GM12878 (cell line): Measurements from ENCODE around the gene PRH2. TPM values are rescaled to one million over a fixed set of nuclear protein-coding genes. Genes with fewer than 3 reads are reported as not detected.

Source experiments
- CBX3 ChIP-seq: fragments of 200-600 bp; sonication (generic); IDR thresholded peaks from 2 replicates; pipeline ENCODE4 v1.6.1; 2016; ENCODE audit warnings: low read depth, borderline replicate concordance
- IRF4 ChIP-seq: IDR thresholded peaks from 2 replicates; pipeline ENCODE4 v1.6.1; 2011; ENCODE audit warnings: low read depth, low read length
- PAX8 ChIP-seq: fragments of 450-650 bp; IDR thresholded peaks from 2 replicates; pipeline ENCODE4 v1.6.1; 2017; ENCODE audit warnings: mild to moderate bottlenecking, moderate library complexity
- TCF12 ChIP-seq: IDR thresholded peaks from 2 replicates; pipeline ENCODE4 v1.6.1; 2011; ENCODE audit warnings: low read depth, mild to moderate bottlenecking, low read length
- ZNF217 ChIP-seq: fragments of 450-650 bp; IDR thresholded peaks from 2 replicates; pipeline ENCODE4 v1.6.1; 2017; ENCODE audit warnings: antibody characterized with exemption, mild to moderate bottlenecking
- polyA plus RNA-seq, 11 experiments: library from polyadenylated mRNA; depleted of rRNA in 4 of 11; unstranded in 6 of 11; stranded (reverse) in 5 of 11; fragments of >200 nt; fragmentation: Nextera tagmentation in 4 of 11; fragmentation: Illumina TruSeq in 1 of 11; extraction: Ambion mirVana in 4 of 11; extraction: Trizol in 1 of 11; gene quantifications; 1 replicate in 1 of 11; 2 replicates in 10 of 11; pipeline versions ENCODE4 v1.2.1 to v1.2.3, GENCODE V29; 2011 to 2016; ENCODE audit warnings: inconsistent platforms in 2 of 11, missing spikeins in 2 of 11, low read depth in 1 of 11
- total RNA-seq, 4 experiments: library from RNA; depleted of rRNA in 3 of 4; stranded (reverse); fragments of >200 nt in 3 of 4; fragmentation: Illumina TruSeq in 1 of 4; extraction: Trizol in 1 of 4; gene quantifications; 2 replicates each; pipeline versions ENCODE4 v1.2.1 to v1.2.3, GENCODE V29; 2013 to 2021

Gene PRH2
- total and polyA plus RNA-seq, 10 of the 15 experiments (the other 5 are each of a cell fraction or from before 2014, with no cell fraction given) = 0.14 to 0.50 TPM; not detected in 8

GRCh38 chr12:10982244-10982643 is 53.2 kb downstream of the PRH2 start (continued):
- TF ChIP-seq IRF4 (0 out of 2 replicates have a peak, but pooled peaks have one; percentile 8), TCF12 (no peak), CBX3 (no peak), PAX8 (no peak), ZNF217 (0 out of 2 replicates have a peak, but pooled peaks have one; percentile 44)

Other genes with a start within 250 kb of the PRH2 start
Only the 7 nearest of the 17 such genes appear.
- 0.85 and 1.5 TPM in 2 replicates for gene PRR4, start 79.8 kb upstream of the PRH2 start, total RNA-seq (2014; rRNA removed)
- gene PRR4, start 79.8 kb upstream of the PRH2 start, total RNA-seq (2014; rRNA removed; fragmentation: Illumina TruSeq; extraction: Trizol) = 4.5 and 5.4 TPM in 2 replicates
- gene PRR4, start 79.8 kb upstream of the PRH2 start, total RNA-seq (2021) = 1.6 and 2.2 TPM in 2 replicates
- gene PRR4, start 79.8 kb upstream of the PRH2 start, polyA plus RNA-seq (2011; rRNA removed) = 4.8 and 5.7 TPM in 2 replicates
- 3.6 and 4.5 TPM in 2 replicates for gene PRR4, start 79.8 kb upstream of the PRH2 start, polyA plus RNA-seq (2014; fragmentation: Illumina TruSeq; extraction: Trizol)
- 1 to 10 TPM; 1.6 to 2.8 TPM for gene PRR4, start 79.8 kb upstream of the PRH2 start, polyA plus RNA-seq (2014; fragmentation: Nextera tagmentation; extraction: Ambion mirVana)
- 0.14 and 1.6 TPM in 2 replicates for gene PRR4, start 79.8 kb upstream of the PRH2 start, polyA plus RNA-seq (2014; rRNA removed)
- gene PRR4, start 79.8 kb upstream of the PRH2 start, polyA plus RNA-seq (2016; fragmentation: Nextera tagmentation; extraction: Ambion mirVana) = 1 to 10 TPM; 1.3 to 1.8 TPM
- 17.7 and 19.7 TPM in 2 replicates for gene PRH1, start 45.0 kb upstream of the PRH2 start, total RNA-seq (2014; rRNA removed)
- gene PRH1, start 45.0 kb upstream of the PRH2 start, total RNA-seq (2014; rRNA removed; fragmentation: Illumina TruSeq; extraction: Trizol) = 26.3 and 29.6 TPM in 2 replicates
- gene PRH1, start 45.0 kb upstream of the PRH2 start, total RNA-seq (2021) = 9.2 and 11.6 TPM in 2 replicates
- 11.6 and 13.4 TPM in 2 replicates for gene PRH1, start 45.0 kb upstream of the PRH2 start, polyA plus RNA-seq (2011; rRNA removed)
- gene PRH1, start 45.0 kb upstream of the PRH2 start, polyA plus RNA-seq (2014; fragmentation: Illumina TruSeq; extraction: Trizol) = 4.0 and 6.5 TPM in 2 replicates
- gene PRH1, start 45.0 kb upstream of the PRH2 start, polyA plus RNA-seq (2014; fragmentation: Nextera tagmentation; extraction: Ambion mirVana) = 10 to 100 TPM in 1 of 2 experiments, 1 to 10 TPM in 1; 2.5 to 11.9 TPM
- gene PRH1, start 45.0 kb upstream of the PRH2 start, polyA plus RNA-seq (2014; rRNA removed) = 3.2 and 3.4 TPM in 2 replicates
- 10 to 100 TPM; 14.0 to 15.6 TPM for gene PRH1, start 45.0 kb upstream of the PRH2 start, polyA plus RNA-seq (2016; fragmentation: Nextera tagmentation; extraction: Ambion mirVana)
- gene TAS2R13, start 19.7 kb upstream of the PRH2 start, total RNA-seq (2014; rRNA removed) = 1.8 and 1.9 TPM in 2 replicates
- gene TAS2R13, start 19.7 kb upstream of the PRH2 start, total RNA-seq (2014; rRNA removed; fragmentation: Illumina TruSeq; extraction: Trizol) = 2.2 and 2.9 TPM in 2 replicates
- gene TAS2R13, start 19.7 kb upstream of the PRH2 start, total RNA-seq (2021) = 0.72 and 1.0 TPM in 2 replicates
- 0.30 and 0.75 TPM in 2 replicates for gene TAS2R13, start 19.7 kb upstream of the PRH2 start, polyA plus RNA-seq (2011; rRNA removed)
- 0.12 TPM in 1 of 2 replicates, not detected in the other for gene TAS2R13, start 19.7 kb upstream of the PRH2 start, polyA plus RNA-seq (2014; fragmentation: Illumina TruSeq; extraction: Trizol)
- gene TAS2R13, start 19.7 kb upstream of the PRH2 start, polyA plus RNA-seq (2014; fragmentation: Nextera tagmentation; extraction: Ambion mirVana) = not detected
- gene TAS2R13, start 19.7 kb upstream of the PRH2 start, polyA plus RNA-seq (2014; rRNA removed) = 0.13 TPM in 1 of 2 replicates, not detected in the other
- not detected for gene TAS2R13, start 19.7 kb upstream of the PRH2 start, polyA plus RNA-seq (2016; fragmentation: Nextera tagmentation; extraction: Ambion mirVana)
- gene TAS2R14, start 10.0 kb downstream of the PRH2 start, total RNA-seq (2014; rRNA removed) = 3.0 and 5.6 TPM in 2 replicates
- 4.4 and 5.6 TPM in 2 replicates for gene TAS2R14, start 10.0 kb downstream of the PRH2 start, total RNA-seq (2014; rRNA removed; fragmentation: Illumina TruSeq; extraction: Trizol)
- 1.5 and 1.8 TPM in 2 replicates for gene TAS2R14, start 10.0 kb downstream of the PRH2 start, total RNA-seq (2021)
- 3.2 and 5.5 TPM in 2 replicates for gene TAS2R14, start 10.0 kb downstream of the PRH2 start, polyA plus RNA-seq (2011; rRNA removed)
- gene TAS2R14, start 10.0 kb downstream of the PRH2 start, polyA plus RNA-seq (2014; fragmentation: Illumina TruSeq; extraction: Trizol) = 2.0 and 2.6 TPM in 2 replicates
- 1 to 10 TPM; 1.6 to 3.1 TPM for gene TAS2R14, start 10.0 kb downstream of the PRH2 start, polyA plus RNA-seq (2014; fragmentation: Nextera tagmentation; extraction: Ambion mirVana)
- gene TAS2R14, start 10.0 kb downstream of the PRH2 start, polyA plus RNA-seq (2014; rRNA removed) = 0.71 and 1.2 TPM in 2 replicates
- gene TAS2R14, start 10.0 kb downstream of the PRH2 start, polyA plus RNA-seq (2016; fragmentation: Nextera tagmentation; extraction: Ambion mirVana) = 1 to 10 TPM; 1.7 to 2.3 TPM
- 3.2 and 3.4 TPM in 2 replicates for gene TAS2R50, start 57.7 kb downstream of the PRH2 start, total RNA-seq (2014; rRNA removed)
- 2.8 and 3.1 TPM in 2 replicates for gene TAS2R50, start 57.7 kb downstream of the PRH2 start, total RNA-seq (2014; rRNA removed; fragmentation: Illumina TruSeq; extraction: Trizol)
- 0.74 and 1.6 TPM in 2 replicates for gene TAS2R50, start 57.7 kb downstream of the PRH2 start, total RNA-seq (2021)
- 0.69 and 0.78 TPM in 2 replicates for gene TAS2R50, start 57.7 kb downstream of the PRH2 start, polyA plus RNA-seq (2011; rRNA removed)
- not detected in 2 replicates for gene TAS2R50, start 57.7 kb downstream of the PRH2 start, polyA plus RNA-seq (2014; fragmentation: Illumina TruSeq; extraction: Trizol)
- gene TAS2R50, start 57.7 kb downstream of the PRH2 start, polyA plus RNA-seq (2014; fragmentation: Nextera tagmentation; extraction: Ambion mirVana) = not detected
- 0.13 TPM in 1 of 2 replicates, not detected in the other for gene TAS2R50, start 57.7 kb downstream of the PRH2 start, polyA plus RNA-seq (2014; rRNA removed)
- gene TAS2R50, start 57.7 kb downstream of the PRH2 start, polyA plus RNA-seq (2016; fragmentation: Nextera tagmentation; extraction: Ambion mirVana) = under 1 TPM in 1 of 2 experiments, not detected in 1; 0.33 TPM
- gene TAS2R20, start 69.1 kb downstream of the PRH2 start, total RNA-seq (2014; rRNA removed) = 3.9 and 4.6 TPM in 2 replicates
- gene TAS2R20, start 69.1 kb downstream of the PRH2 start, total RNA-seq (2014; rRNA removed; fragmentation: Illumina TruSeq; extraction: Trizol) = 3.4 and 4.1 TPM in 2 replicates
- gene TAS2R20, start 69.1 kb downstream of the PRH2 start, total RNA-seq (2021) = 1.2 and 1.9 TPM in 2 replicates
- gene TAS2R20, start 69.1 kb downstream of the PRH2 start, polyA plus RNA-seq (2011; rRNA removed) = 1.8 and 2.5 TPM in 2 replicates
- 0.78 and 1.4 TPM in 2 replicates for gene TAS2R20, start 69.1 kb downstream of the PRH2 start, polyA plus RNA-seq (2014; fragmentation: Illumina TruSeq; extraction: Trizol)
- gene TAS2R20, start 69.1 kb downstream of the PRH2 start, polyA plus RNA-seq (2014; fragmentation: Nextera tagmentation; extraction: Ambion mirVana) = under 1 TPM; 0.07 to 0.19 TPM
- gene TAS2R20, start 69.1 kb downstream of the PRH2 start, polyA plus RNA-seq (2014; rRNA removed) = 0.53 and 1.2 TPM in 2 replicates
- gene TAS2R20, start 69.1 kb downstream of the PRH2 start, polyA plus RNA-seq (2016; fragmentation: Nextera tagmentation; extraction: Ambion mirVana) = under 1 TPM; 0.09 to 0.23 TPM
- gene TAS2R19, start 93.4 kb downstream of the PRH2 start, total RNA-seq (2014; rRNA removed) = 5.2 and 8.0 TPM in 2 replicates
- gene TAS2R19, start 93.4 kb downstream of the PRH2 start, total RNA-seq (2014; rRNA removed; fragmentation: Illumina TruSeq; extraction: Trizol) = 6.9 and 8.3 TPM in 2 replicates
- gene TAS2R19, start 93.4 kb downstream of the PRH2 start, total RNA-seq (2021) = 1.4 and 2.7 TPM in 2 replicates
- gene TAS2R19, start 93.4 kb downstream of the PRH2 start, polyA plus RNA-seq (2011; rRNA removed) = 1.6 and 1.7 TPM in 2 replicates
- gene TAS2R19, start 93.4 kb downstream of the PRH2 start, polyA plus RNA-seq (2014; fragmentation: Illumina TruSeq; extraction: Trizol) = 0.46 and 0.48 TPM in 2 replicates
- under 1 TPM; 0.16 to 0.18 TPM for gene TAS2R19, start 93.4 kb downstream of the PRH2 start, polyA plus RNA-seq (2014; fragmentation: Nextera tagmentation; extraction: Ambion mirVana)
- gene TAS2R19, start 93.4 kb downstream of the PRH2 start, polyA plus RNA-seq (2014; rRNA removed) = 0.10 and 0.32 TPM in 2 replicates
- gene TAS2R19, start 93.4 kb downstream of the PRH2 start, polyA plus RNA-seq (2016; fragmentation: Nextera tagmentation; extraction: Ambion mirVana) = under 1 TPM in 1 of 2 experiments, not detected in 1; 0.20 TPM